ENCODE data around the gene CAPSL. TPM values are rescaled to one million over a fixed set of nuclear protein-coding genes. Genes with fewer than 3 reads are reported as not detected.

Gene CAPSL
- total RNA-seq, 4 donors from 2014 or later, result 1.5 to 7.7 TPM; not detected in 2

GRCh38 chr5:35884191-35884769, 54.1 kb downstream of the CAPSL start:
- no peaks in the 10 kb centered on the region for H3K9me3 ChIP-seq
- H3K4me3 ChIP-seq, result no peak overlapping the region
- H3K27ac ChIP-seq, result no peak overlapping the region
- no peaks in the 10 kb centered on the region for H3K4me1 ChIP-seq
- H3K36me3 ChIP-seq, result no peaks in the 10 kb centered on the region
- TF ChIP-seq POLR2A (IDR thresholded peaks at IDR 0.05), result no peak
- no peak for TF ChIP-seq CTCF (IDR thresholded peaks at IDR 0.05)
- intact Hi-C loops (cut with DNase I; ENCODE audit: low total_unique reads), result no loop called here
- no peaks in the 10 kb centered on the region for H3K27me3 ChIP-seq
- DNase-seq, result no peak

- intact Hi-C loops (cut with DNase I; ENCODE audit: low total_unique reads), result no loop called here
- TF ChIP-seq POLR2A (IDR thresholded peaks at IDR 0.05) (no peak), CTCF (IDR thresholded peaks at IDR 0.05) (no peak)
- H3K36me3 ChIP-seq, result no peaks in the 10 kb centered on the region
These were observed 56.7 kb downstream of the CAPSL start for GRCh38 chr5:35881758-35882157.

GRCh38 chr5:35880156-35880555, 58.3 kb downstream of the CAPSL start:
- no peak for TF ChIP-seq CTCF (IDR thresholded peaks at IDR 0.05)
- no peak for TF ChIP-seq POLR2A (IDR thresholded peaks at IDR 0.05)
- H3K36me3 ChIP-seq, result no peaks in the 10 kb centered on the region
- no peaks in the 10 kb centered on the region for H3K27me3 ChIP-seq
- no peaks in the 10 kb centered on the region for H3K9me3 ChIP-seq
- intact Hi-C loops (cut with DNase I; ENCODE audit: low total_unique reads), result no loop called here
- no peaks in the 10 kb centered on the region for H3K4me1 ChIP-seq
- H3K4me3 ChIP-seq, result no peak overlapping the region
- no peak for DNase-seq
- no peak overlapping the region for H3K27ac ChIP-seq

More at GRCh38 chr5:35881758-35882157, 56.7 kb downstream of the CAPSL start:
- H3K27me3 ChIP-seq, result no peaks in the 10 kb centered on the region
- no peak for DNase-seq
- H3K4me1 ChIP-seq, result no peaks in the 10 kb centered on the region
- no peak overlapping the region for H3K27ac ChIP-seq
- H3K4me3 ChIP-seq, result no peak overlapping the region
- H3K9me3 ChIP-seq, result no peaks in the 10 kb centered on the region

- no peaks in the 10 kb centered on the region for H3K36me3 ChIP-seq
- no peaks in the 10 kb centered on the region for H3K9me3 ChIP-seq
- H3K27me3 ChIP-seq, result no peaks in the 10 kb centered on the region
- no peak for DNase-seq
- TF ChIP-seq POLR2A (IDR thresholded peaks at IDR 0.05), result no peak
- TF ChIP-seq CTCF (IDR thresholded peaks at IDR 0.05), result no peak
- H3K4me3 ChIP-seq, result no peak overlapping the region
- no peak overlapping the region for H3K27ac ChIP-seq
- no peaks in the 10 kb centered on the region for H3K4me1 ChIP-seq
- intact Hi-C loops (cut with DNase I; ENCODE audit: low total_unique reads), result no loop called here
These were observed 58.8 kb downstream of the CAPSL start for GRCh38 chr5:35879649-35880048.

- TF ChIP-seq CTCF (IDR thresholded peaks at IDR 0.05), result no peak
- no peak for TF ChIP-seq POLR2A (IDR thresholded peaks at IDR 0.05)
- Histone ChIP-seq H3K9me3 (no peaks in the 10 kb centered on the region), H3K27ac (no peak overlapping the region), H3K4me1 (no peaks in the 10 kb centered on the region), H3K4me3 (no peak overlapping the region), H3K27me3 (no peaks in the 10 kb centered on the region), H3K36me3 (no peaks in the 10 kb centered on the region)
- no peak for DNase-seq
- intact Hi-C loops (cut with DNase I; ENCODE audit: low total_unique reads), result no loop called here
These were observed 59.3 kb downstream of the CAPSL start for GRCh38 chr5:35879096-35879495.

Measured in uterus (tissue), 4 donors.